HS-5 (cell line): ENCODE measurements around the gene TLK2.
"Not testable (repeated sequence)": the region's sequence is repeated elsewhere in the genome, so short reads cannot be mapped to it uniquely, and the experiment has no call there.

Source experiments
- DNase-seq: peaks from one replicate; pipeline ENCODE4 v3.0.0-alpha.2; 2012; ENCODE audit warnings: low read depth

The TLK2 gene

DNA sequence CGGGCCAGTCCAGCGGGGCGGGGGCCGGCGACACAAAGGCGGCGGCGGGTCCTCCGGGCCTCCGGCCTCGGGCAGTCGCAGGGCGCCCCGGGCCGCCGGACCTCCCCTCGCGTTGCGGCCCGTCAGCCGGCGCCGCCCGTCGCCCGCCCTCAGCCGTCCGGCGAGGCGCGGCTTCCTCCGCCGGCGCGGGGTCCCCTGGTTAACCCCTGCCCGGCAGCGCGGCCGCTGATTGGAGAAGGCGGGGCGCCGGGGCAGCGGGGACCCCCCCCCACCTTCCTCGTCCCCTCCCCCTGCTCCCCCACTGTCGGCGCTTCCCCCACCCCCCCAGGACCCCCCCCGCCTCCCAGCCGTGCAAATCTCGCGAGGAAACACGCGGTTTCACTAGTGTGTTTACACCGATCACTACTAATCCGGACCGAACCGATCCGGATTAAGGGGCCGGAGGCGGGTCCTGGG is at the start of gene TLK2:
TLK2 (plus strand) TSS at position 402 of the 456 bp plus-strand sequence. CDS start 2,301 bp downstream, outside the sequence.
- no peak for DNase-seq

- not testable (repeated sequence) for DNase-seq
These were observed 43.4 kb upstream of the TLK2 start for GRCh38 chr17:62435251-62435650.

- not testable (repeated sequence) for DNase-seq
These were observed 37.4 kb upstream of the TLK2 start for GRCh38 chr17:62441181-62441580.

- no peak for DNase-seq
These were observed 34.6 kb upstream of the TLK2 start for GRCh38 chr17:62444063-62444462.

GRCh38 chr17:62445791-62446190 is 32.8 kb upstream of the TLK2 start:
- DNase-seq = not testable (repeated sequence)

DNA sequence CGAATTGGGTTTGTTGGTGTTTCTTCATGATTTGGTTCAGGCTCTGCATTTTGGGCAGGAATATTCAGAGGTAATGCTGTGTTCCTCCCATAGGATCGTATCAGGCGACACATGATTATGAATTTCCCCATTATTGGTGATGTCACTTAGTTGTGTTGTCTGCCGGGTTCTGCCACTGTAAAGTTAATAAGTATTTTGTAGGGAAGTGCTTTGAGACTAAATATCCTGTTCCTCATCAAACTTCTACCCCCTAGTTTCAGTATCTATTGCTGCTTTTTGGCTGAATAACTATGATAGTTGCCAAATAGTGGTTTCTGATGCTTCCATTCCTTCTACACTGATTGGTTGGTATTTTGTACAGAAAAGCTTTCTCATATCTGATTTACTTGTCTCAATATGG is 26.4 kb upstream of the TLK2 start:
- DNase-seq = not testable (repeated sequence)

DNA sequence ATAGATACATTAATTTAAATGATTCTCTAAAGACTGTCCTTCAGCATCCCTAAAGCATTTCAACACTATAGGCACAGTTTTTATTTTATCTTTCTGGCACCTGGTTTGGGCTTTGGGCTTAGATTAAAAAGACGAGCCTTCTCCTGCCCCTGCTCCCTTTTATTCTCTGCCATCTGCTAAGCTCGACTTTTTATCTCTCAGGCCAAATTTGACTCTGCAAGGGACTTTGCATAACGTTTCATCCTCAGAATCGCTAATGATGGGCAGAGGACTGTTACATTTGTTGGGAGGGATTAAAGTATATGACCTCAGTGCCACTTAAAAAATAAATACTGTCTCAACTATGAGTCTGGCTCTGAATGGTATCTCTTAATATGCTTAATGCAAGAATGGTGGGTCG is 25.6 kb upstream of the TLK2 start:
- DNase-seq = not testable (repeated sequence)

- DNase-seq = not testable (repeated sequence)
These were observed 25.0 kb upstream of the TLK2 start for GRCh38 chr17:62453656-62454055.

DNA sequence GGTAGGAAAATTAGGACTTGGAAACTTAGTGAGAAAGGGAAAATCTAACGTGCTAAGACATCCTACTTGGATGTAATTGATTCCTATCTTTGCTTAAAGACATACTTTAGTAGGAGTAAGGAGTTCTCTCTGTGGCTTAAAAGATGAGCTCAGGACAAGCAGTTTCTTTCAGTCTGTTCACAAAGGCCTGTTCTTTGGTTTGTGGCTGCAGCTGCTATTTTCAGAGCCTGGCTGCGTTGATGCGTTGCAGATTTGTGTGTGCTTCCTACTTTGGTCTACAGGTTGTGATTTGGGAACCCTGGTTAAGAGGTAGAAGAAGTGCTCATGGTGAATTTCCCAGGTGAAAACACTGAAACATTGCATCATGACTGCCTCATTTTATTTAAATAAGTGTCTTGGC is 24.5 kb upstream of the TLK2 start:
- DNase-seq = not testable (repeated sequence)

- no peak for DNase-seq
These were observed 22.6 kb upstream of the TLK2 start for GRCh38 chr17:62456016-62456415.

DNA sequence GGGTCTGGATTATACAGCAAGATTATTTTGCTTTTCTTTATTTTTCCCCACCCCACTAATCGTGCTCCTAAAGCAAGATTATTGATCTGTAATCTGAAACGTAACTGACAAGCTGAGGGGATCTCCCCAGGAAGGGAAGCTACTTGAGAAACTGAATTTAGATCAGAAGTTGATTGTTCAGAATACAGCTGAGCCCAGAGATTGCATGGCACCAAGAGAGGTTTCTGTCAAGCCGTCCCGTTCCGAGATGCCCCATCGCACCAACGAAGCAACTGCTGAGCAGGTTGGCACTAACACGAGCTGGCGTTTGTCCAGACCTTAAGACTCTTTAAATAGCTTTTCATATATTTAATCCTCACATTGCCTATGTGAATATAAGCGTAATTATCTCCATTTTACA is 20.1 kb upstream of the TLK2 start:
- not testable (repeated sequence) for DNase-seq

- DNase-seq = not testable (repeated sequence)
These were observed 14.2 kb upstream of the TLK2 start for GRCh38 chr17:62464422-62464821.

DNA sequence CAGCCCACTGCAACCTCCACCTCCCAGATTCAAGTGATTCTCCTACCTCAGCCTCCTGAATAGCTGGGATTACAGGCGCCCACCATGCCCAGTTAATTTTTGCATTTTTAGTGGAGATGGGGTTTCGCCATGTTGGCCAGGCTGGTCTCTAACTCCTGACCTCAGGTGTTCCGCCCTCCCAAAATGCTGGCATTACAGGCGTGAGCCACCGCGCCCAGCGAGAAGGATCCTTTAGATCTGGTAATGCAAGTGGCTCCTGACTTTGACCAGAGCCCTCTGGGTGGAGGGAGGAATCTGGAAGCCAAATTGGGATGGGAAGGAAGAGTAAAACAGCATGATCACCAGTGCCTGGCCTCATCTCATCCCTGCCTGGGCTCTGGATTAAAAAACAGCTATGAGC is 13.4 kb upstream of the TLK2 start:
- DNase-seq = not testable (repeated sequence)

DNA sequence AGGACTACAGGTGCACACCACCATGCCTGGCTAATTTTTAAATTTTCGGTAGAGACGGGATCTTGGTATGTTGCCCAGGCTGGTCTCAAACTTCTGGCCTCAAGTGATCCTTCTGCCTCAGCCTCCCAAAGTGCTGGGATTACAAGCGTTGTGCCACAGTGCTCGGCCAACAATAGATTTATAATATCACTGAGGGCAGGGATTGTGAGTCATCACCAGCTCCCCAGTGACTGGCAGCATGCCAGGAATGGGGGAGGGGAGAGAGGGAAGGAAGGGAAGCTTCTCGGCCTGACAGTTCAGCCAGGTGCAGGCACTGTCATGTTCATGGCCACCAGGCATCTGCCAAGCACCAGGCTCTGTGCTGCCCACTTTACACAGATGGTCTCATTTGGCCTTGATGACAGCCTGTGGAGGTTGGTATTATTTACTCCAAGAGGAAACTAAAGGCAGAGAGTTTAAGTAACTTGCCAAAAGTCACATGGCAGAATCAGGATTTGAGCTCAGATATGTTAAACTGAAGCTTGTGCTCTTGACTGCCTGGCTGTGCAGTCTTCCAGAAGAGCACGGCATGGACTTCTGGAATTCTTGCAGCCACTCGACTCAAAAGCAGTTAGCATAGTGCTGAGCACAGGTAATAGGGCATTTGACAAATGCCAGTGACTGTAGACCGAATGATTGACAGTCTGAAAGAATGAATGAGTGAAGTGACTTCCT is 7.8 kb upstream of the TLK2 start:
- DNase-seq = not testable (repeated sequence)

GRCh38 chr17:62471380-62471880 is 7.2 kb upstream of the TLK2 start:
- DNase-seq = not testable (repeated sequence)

GRCh38 chr17:62473030-62473982 is 5.3 kb upstream of the TLK2 start:
- DNase-seq = not testable (repeated sequence)

DNA sequence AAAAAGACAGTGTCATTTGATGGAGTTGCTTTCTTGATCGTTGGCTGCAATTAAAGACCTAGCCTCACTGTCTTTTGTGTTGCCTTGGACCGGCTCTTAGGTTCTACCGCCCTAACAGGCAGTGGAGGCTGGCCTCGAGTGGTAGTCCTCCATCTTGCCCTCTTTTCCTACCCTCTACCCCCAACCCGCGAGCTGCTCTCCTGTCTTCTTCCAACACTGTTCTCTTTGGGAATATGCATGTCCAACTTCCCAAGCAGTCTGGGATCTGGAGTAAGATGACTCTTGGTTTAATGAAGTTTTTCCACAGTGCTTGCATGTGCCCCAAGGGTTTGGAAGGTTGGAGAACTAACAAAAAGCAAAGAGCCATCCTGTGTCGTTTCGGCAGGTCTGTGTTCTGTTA is 1.5 kb upstream of the TLK2 start:
- DNase-seq = not testable (repeated sequence)

DNA sequence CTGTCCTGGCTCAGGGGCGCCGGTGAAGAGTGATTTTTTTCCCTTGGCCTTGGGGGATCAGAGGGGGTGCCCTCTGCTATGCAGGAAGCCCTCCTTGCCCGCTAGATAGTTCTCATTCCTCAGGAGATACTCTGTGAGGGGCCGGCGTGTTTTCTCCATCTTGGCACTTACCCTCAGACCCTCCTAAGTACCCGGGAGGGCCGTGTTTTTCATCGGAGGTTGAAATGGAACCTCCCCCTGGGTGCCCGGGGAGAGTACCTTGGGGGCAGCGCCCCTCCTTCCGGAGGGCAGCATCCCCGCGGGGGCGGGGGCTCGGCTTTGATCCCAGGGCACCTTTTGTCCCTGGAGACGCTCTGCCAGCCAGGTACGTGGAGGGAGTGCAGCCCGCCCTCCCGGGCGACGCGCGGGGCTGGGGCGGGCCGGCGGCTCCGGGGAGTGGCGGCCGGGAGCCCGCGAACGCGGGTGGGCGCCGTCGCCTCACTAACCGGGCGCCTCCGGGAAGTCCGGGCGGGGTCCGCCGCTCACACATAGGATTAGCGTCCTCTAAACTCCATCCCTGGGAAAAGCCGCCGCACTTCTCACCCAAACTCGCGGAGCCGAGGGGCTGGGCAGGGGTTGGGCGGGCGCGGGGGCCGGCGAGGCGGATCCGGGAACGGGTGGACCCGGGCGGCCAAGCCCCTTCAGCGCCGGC is 762 bp upstream of the TLK2 start:
- DNase-seq = not testable (repeated sequence)

GRCh38 chr17:62478880-62479638 is 434 bp downstream of the TLK2 start:
- not testable (repeated sequence) for DNase-seq

DNA sequence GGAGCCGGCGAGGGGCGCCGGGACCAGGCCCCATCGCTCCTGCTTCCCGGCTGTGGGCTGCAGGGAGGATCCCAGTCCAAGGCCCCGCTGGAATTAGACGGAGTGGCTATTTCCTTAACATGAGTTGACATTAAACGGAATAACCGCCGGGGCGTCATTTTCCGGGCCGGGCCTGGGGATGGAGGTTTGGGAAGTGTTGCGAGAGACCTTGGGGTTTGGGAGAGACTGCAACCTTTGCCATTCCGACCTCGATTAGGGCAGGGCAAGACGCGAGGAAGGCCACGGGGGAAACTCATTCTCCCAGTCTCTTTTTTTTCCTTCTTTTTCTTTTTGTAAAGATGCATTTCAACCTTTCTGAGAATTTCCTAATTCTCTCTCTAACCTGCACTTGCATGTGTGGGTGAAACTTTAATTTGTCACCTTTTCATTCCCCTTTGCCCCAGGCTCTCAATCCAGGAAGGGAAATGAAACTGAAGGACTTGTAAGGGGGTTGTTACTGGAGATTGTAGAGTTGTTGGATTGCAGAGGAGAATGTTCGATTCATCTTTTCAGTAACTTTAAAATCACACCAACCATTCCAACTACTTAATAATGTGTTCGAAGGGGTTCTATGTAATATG is 1.1 kb downstream of the TLK2 start:
- DNase-seq = not testable (repeated sequence)

DNA sequence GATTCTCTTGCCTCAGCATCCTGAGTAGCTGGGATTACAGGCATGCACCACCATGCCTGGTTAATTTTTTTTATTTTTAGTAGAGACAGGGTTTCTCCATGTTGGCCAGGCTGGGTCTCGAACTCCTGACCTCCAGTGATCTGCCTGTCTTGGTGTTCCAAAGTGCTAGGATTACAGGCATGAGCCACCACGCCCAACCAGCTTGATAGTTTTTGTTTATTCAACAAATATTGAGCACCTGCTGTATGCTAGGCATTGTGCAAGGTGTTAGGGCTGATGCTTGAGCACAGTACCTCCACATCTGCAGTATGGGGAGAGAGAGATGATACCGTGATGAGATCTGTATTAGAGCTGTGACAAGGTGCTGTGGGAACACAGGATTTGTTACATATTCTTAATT is 3.9 kb downstream of the TLK2 start:
- not testable (repeated sequence) for DNase-seq
